Thoracic aorta (tissue), 2 donors: ENCODE results near the gene SETBP1. TPM values are rescaled to one million over a fixed set of nuclear protein-coding genes. Genes with fewer than 3 reads are reported as not detected.

Experiments
- ATAC-seq: fragments of 150-250 bp; one replicate; pipeline ENCODE4 v1.8.0; 2017; ENCODE audit warnings: low read depth; ENCODE audit not compliant: insufficient number of reproducible peaks, low FRiP score
- DNase-seq: peaks from one replicate; pipeline ENCODE4 v3.0.0-alpha.2; 2020; ENCODE audit warnings: low spot score
- H3K27ac ChIP-seq, 2 donors: fragments of 200-600 bp; sonication (generic); 1 replicate in 1 of 2; 2 replicates in 1 of 2; pipeline ENCODE4 v1.5.1; 2016; ENCODE audit warnings: mild to moderate bottlenecking in 2 of 2, moderate library complexity in 2 of 2
- H3K27me3 ChIP-seq: fragments of 200-600 bp; sonication (generic); replicated peaks from 2 replicates; pipeline ENCODE4 v1.6.0; 2016; ENCODE audit warnings: mild to moderate bottlenecking; ENCODE audit not compliant: insufficient read depth
- H3K36me3 ChIP-seq: fragments of 200-600 bp; sonication (generic); one replicate; pipeline ENCODE4 v1.5.1; 2016
- H3K4me1 ChIP-seq, 2 donors: fragments of 200-600 bp; sonication (generic); 1 replicate in 1 of 2; 2 replicates in 1 of 2; pipeline versions ENCODE4 v1.5.1 to v1.6.0; 2016; ENCODE audit warnings: low read depth in 2 of 2, mild to moderate bottlenecking in 1 of 2; ENCODE audit not compliant: control insufficient read depth in 1 of 2
- H3K4me3 ChIP-seq: fragments of 200-600 bp; sonication (generic); 2 replicates; pipeline ENCODE4 v1.5.1; 2016; ENCODE audit warnings: mild to moderate bottlenecking
- H3K9me3 ChIP-seq: fragments of 200-600 bp; sonication (generic); 2 replicates; pipeline ENCODE4 v1.5.1; 2016
- CTCF ChIP-seq: fragments of 200-600 bp; sonication (generic); IDR thresholded peaks from one replicate; pipeline ENCODE4 v1.5.1; 2019; ENCODE audit warnings: antibody characterized with exemption
- total RNA-seq, 2 donors: library from RNA; depleted of rRNA; stranded (reverse); fragments of >200 nt; gene quantifications; one replicate each; pipeline versions ENCODE4 v1.1.0 to v1.2.3, GENCODE V29; 2016

SETBP1 gene
- total RNA-seq, 2 donors from 2014 or later = 39.3 to 50.2 TPM

- TF ChIP-seq CTCF = no peak
- no peak for DNase-seq
- H3K27me3 ChIP-seq = no peaks in the 10 kb centered on the region
- no peaks in the 10 kb centered on the region for H3K9me3 ChIP-seq
- no peak overlapping the region for H3K27ac ChIP-seq
- no peak overlapping the region for H3K4me3 ChIP-seq
- no peak for ATAC-seq
- H3K36me3 ChIP-seq = peaks cover 2% of the 10 kb centered on the region
- peaks cover 5 to 35% of the 10 kb centered on the region in 2 donors for H3K4me1 ChIP-seq
Measured at GRCh38 chr18:44960580-44960979, 279.9 kb downstream of the SETBP1 start.

GRCh38 chr18:44961288-44961995 lies 280.8 kb downstream of the SETBP1 start:
- ATAC-seq = no peak

GRCh38 chr18:44967599-44967998 lies 286.9 kb downstream of the SETBP1 start:
- TF ChIP-seq CTCF = no peak
- Histone ChIP-seq H3K4me3 (no peak overlapping the region), H3K4me1 (peaks cover 4 to 23% of the 10 kb centered on the region in 2 donors), H3K27me3 (no peaks in the 10 kb centered on the region), H3K27ac (no peak overlapping the region), H3K36me3 (no peaks in the 10 kb centered on the region), H3K9me3 (no peaks in the 10 kb centered on the region)
- ATAC-seq (no peak), DNase-seq (no peak)

More at GRCh38 chr18:44961288-44961995, 280.8 kb downstream of the SETBP1 start:
- no peak for TF ChIP-seq CTCF
- Histone ChIP-seq H3K4me1 (peaks cover 5 to 30% of the 10 kb centered on the region in 2 donors), H3K27me3 (no peaks in the 10 kb centered on the region), H3K9me3 (no peaks in the 10 kb centered on the region), H3K27ac (no peak overlapping the region), H3K36me3 (peaks cover 2% of the 10 kb centered on the region), H3K4me3 (no peak overlapping the region)
- DNase-seq = no peak

GRCh38 chr18:44968336-44968735 lies 287.6 kb downstream of the SETBP1 start:
- Histone ChIP-seq H3K9me3 (no peaks in the 10 kb centered on the region), H3K36me3 (no peaks in the 10 kb centered on the region), H3K4me1 (peaks cover 4 to 23% of the 10 kb centered on the region in 2 donors), H3K27me3 (no peaks in the 10 kb centered on the region), H3K4me3 (no peak overlapping the region), H3K27ac (peak overlapping the region in 1 of 2 donors; percentile 59)
- no peak for DNase-seq
- no peak for ATAC-seq
- TF ChIP-seq CTCF = no peak

- peaks cover 4 to 23% of the 10 kb centered on the region in 2 donors for H3K4me1 ChIP-seq
- DNase-seq = no peak
- no peak for TF ChIP-seq CTCF
- peak overlapping the region; percentile 3 for H3K4me3 ChIP-seq
- H3K36me3 ChIP-seq = no peaks in the 10 kb centered on the region
- no peaks in the 10 kb centered on the region for H3K27me3 ChIP-seq
- no peak for ATAC-seq
- H3K27ac ChIP-seq = peak overlapping the region; percentile 22 to 59
- H3K9me3 ChIP-seq = no peaks in the 10 kb centered on the region
Measured at GRCh38 chr18:44969214-44969795, 288.6 kb downstream of the SETBP1 start.
